Activated T-helper 1 cell treated with Interleukin-2 at 50 U/mL for 16 hours (primary cell): ENCODE measurements around the gene PRSS1.
"Not testable (repeated sequence)": the region's sequence is repeated elsewhere in the genome, so short reads cannot be mapped to it uniquely, and the experiment has no call there.

Source experiments
- DNase-seq: peaks from one replicate; pipeline ENCODE4 v3.0.0-alpha.2; 2020; ENCODE audit warnings: low read depth

PRSS1 gene

GRCh38 chr7:142748410-142748809 lies 862 bp upstream of the PRSS1 start:
- not testable (repeated sequence) for DNase-seq

GRCh38 chr7:142750321-142750938 lies 1.2 kb downstream of the PRSS1 start:
- DNase-seq: no peak

GRCh38 chr7:142751526-142752175 lies 2.4 kb downstream of the PRSS1 start:
- not testable (repeated sequence) for DNase-seq

GRCh38 chr7:142752376-142753225 lies 3.3 kb downstream of the PRSS1 start:
- DNase-seq: no peak

- DNase-seq: no peak
These were observed 4.1 kb downstream of the PRSS1 start for GRCh38 chr7:142753366-142753765.

- not testable (repeated sequence) for DNase-seq
These were observed 4.7 kb downstream of the PRSS1 start for GRCh38 chr7:142753925-142754491.

GRCh38 chr7:142754681-142755575 lies 5.7 kb downstream of the PRSS1 start:
- no peak for DNase-seq

GRCh38 chr7:142758312-142758711 lies 9.0 kb downstream of the PRSS1 start:
- not testable (repeated sequence) for DNase-seq

GRCh38 chr7:142759433-142759832 lies 10.2 kb downstream of the PRSS1 start:
- no peak for DNase-seq

- no peak for DNase-seq
These were observed 10.9 kb downstream of the PRSS1 start for GRCh38 chr7:142760071-142760642.

GRCh38 chr7:142761606-142762005 lies 12.3 kb downstream of the PRSS1 start:
- not testable (repeated sequence) for DNase-seq

- no peak for DNase-seq
These were observed 12.8 kb downstream of the PRSS1 start for GRCh38 chr7:142762104-142762503.

GRCh38 chr7:142767451-142767850 lies 18.2 kb downstream of the PRSS1 start:
- no peak for DNase-seq

- DNase-seq: no peak
These were observed 18.6 kb downstream of the PRSS1 start for GRCh38 chr7:142767861-142768260.

- DNase-seq: not testable (repeated sequence)
These were observed 19.6 kb downstream of the PRSS1 start for GRCh38 chr7:142768885-142769284.

GRCh38 chr7:142770661-142771352 lies 21.5 kb downstream of the PRSS1 start, which contains the start of gene PRSS2:
Gene PRSS2 (plus strand): TSS chr7:142770970. CDS start chr7:142770983, 13 bp downstream.
- no peak for DNase-seq

GRCh38 chr7:142771353-142771723 lies 22.1 kb downstream of the PRSS1 start:
- DNase-seq: no peak

GRCh38 chr7:142772051-142772450 lies 22.8 kb downstream of the PRSS1 start:
- no peak for DNase-seq

GRCh38 chr7:142772673-142773072 lies 23.4 kb downstream of the PRSS1 start:
- no peak for DNase-seq

- DNase-seq: no peak
These were observed 24.0 kb downstream of the PRSS1 start for GRCh38 chr7:142773230-142773629.
